Subcutaneous adipose tissue (tissue), 4 donors: Measurements from ENCODE around the gene TP53TG5. TPM values are rescaled to one million over a fixed set of nuclear protein-coding genes. Genes with fewer than 3 reads are reported as not detected.

Experiments used
- CTCF ChIP-seq: fragments of 450-650 bp; IDR thresholded peaks from one replicate; pipeline ENCODE4 v1.5.1; 2016; ENCODE audit warnings: low read depth, mild to moderate bottlenecking, control low read depth, antibody characterized with exemption, moderate library complexity
- small RNA-seq: library from RNA; depleted of rRNA; stranded (forward); fragments of <200 nt; gene quantifications from one replicate; pipeline ENCODE3, GENCODE V24; 2016
- total RNA-seq, 4 donors: library from RNA; depleted of rRNA; stranded (reverse); fragments of >200 nt; gene quantifications; one replicate each; pipeline ENCODE4 v1.1.0, GENCODE V29; 2016

The TP53TG5 gene
- total RNA-seq, 4 donors from 2014 or later = 0.57 TPM; not detected in 3

- no peak for TF ChIP-seq CTCF
Observed at GRCh38 chr20:45329497-45330319, 48.4 kb downstream of the TP53TG5 start.

GRCh38 chr20:45328451-45328850 is 49.7 kb downstream of the TP53TG5 start:
- no peak for TF ChIP-seq CTCF

- TF ChIP-seq CTCF = no peak
Observed at GRCh38 chr20:45325371-45325770, 52.8 kb downstream of the TP53TG5 start.

- TF ChIP-seq CTCF = no peak
Observed at GRCh38 chr20:45323731-45324130, 54.4 kb downstream of the TP53TG5 start.

GRCh38 chr20:45322952-45323383 is 55.2 kb downstream of the TP53TG5 start:
- TF ChIP-seq CTCF = no peak

Small RNA genes lying within 50 kb of the gene (small RNA-seq; reads per million reads assigned to genes)
- not detected for gene MIR6812

Other genes starting within 250 kb of the TP53TG5 start
- not detected for gene PI3, start 203.4 kb downstream of the TP53TG5 start, total RNA-seq
- not detected for gene SEMG1, start 171.3 kb downstream of the TP53TG5 start, total RNA-seq
- gene SEMG2, start 157.0 kb downstream of the TP53TG5 start, total RNA-seq = not detected
- 10 to 100 TPM in 3 of 4 donors, 1 to 10 TPM in 1; 7.0 to 52.3 (median 22.9) TPM for gene SLPI, start 123.8 kb downstream of the TP53TG5 start, total RNA-seq
- not detected for gene RBPJL, start 71.5 kb downstream of the TP53TG5 start, total RNA-seq
- gene MATN4, start 70.0 kb downstream of the TP53TG5 start, total RNA-seq = under 1 TPM in 2 of 4 donors, not detected in 2; 0.34 to 0.44 TPM
- 10 to 100 TPM; 37.4 to 65.4 (median 40.9) TPM for gene SDC4, start 29.9 kb downstream of the TP53TG5 start, total RNA-seq
- gene SYS1, start 15.2 kb downstream of the TP53TG5 start, total RNA-seq = 10 to 100 TPM; 24.3 to 34.8 (median 31.4) TPM
- 10 to 100 TPM; 20.5 to 42.3 (median 24.3) TPM for gene DBNDD2, start 30.0 kb upstream of the TP53TG5 start, total RNA-seq
- 10 to 100 TPM; 49.5 to 94.0 (median 79.9) TPM for gene PIGT, start 37.8 kb upstream of the TP53TG5 start, total RNA-seq
- 1 to 10 TPM in 1 of 4 donors, not detected in 3; 2.6 TPM for gene WFDC2, start 91.4 kb upstream of the TP53TG5 start, total RNA-seq
- gene SPINT3, start 137.3 kb upstream of the TP53TG5 start, total RNA-seq = not detected
- not detected for gene WFDC6, start 161.2 kb upstream of the TP53TG5 start, total RNA-seq
- gene EPPIN, start 169.1 kb upstream of the TP53TG5 start, total RNA-seq = not detected
- not detected for gene WFDC8, start 201.0 kb upstream of the TP53TG5 start, total RNA-seq